Activated B cell treated with CpG ODN at 0.5 μM for 24 hours (primary cell): ENCODE results near the gene PPM1D. TPM values are rescaled to one million over a fixed set of nuclear protein-coding genes. Genes with fewer than 3 reads are reported as not detected.

Experiments
- ATAC-seq: fragments of 200-7000 bp; cut with Tn5 transposase; one replicate; pipeline ENCODE4 v1.10.0; 2021; ENCODE audit warnings: low read depth, mild to moderate bottlenecking, moderate library complexity
- CTCF ChIA-PET: fragments of 350-600 bp; sonication (Branson Sonifier 250); formaldehyde crosslinking; loops from one replicate; lab custom pipeline; 2021; ENCODE audit warnings: antibody characterized with exemption; lab: Charles Lee
- POLR2A ChIA-PET: fragments of 350-600 bp; sonication (Branson Sonifier 250); formaldehyde crosslinking; loops from one replicate; lab custom pipeline; 2021; ENCODE audit warnings: antibody characterized with exemption; lab: Charles Lee
- DNase-seq: peaks from one replicate; pipeline ENCODE4 v3.0.0; 2022
- H3K27ac Mint-ChIP-seq: one replicate; pipeline ENCODE4 v1.8.0; 2020; ENCODE audit warnings: mixed read lengths
- H3K27me3 Mint-ChIP-seq: one replicate; pipeline ENCODE4 v1.8.0; 2021; ENCODE audit warnings: mixed read lengths
- H3K36me3 Mint-ChIP-seq: one replicate; pipeline ENCODE4 v1.8.0; 2021; ENCODE audit warnings: low read depth, mixed read lengths
- H3K4me1 Mint-ChIP-seq: one replicate; pipeline ENCODE4 v1.8.0; 2021; ENCODE audit warnings: mixed read lengths
- H3K4me3 Mint-ChIP-seq: one replicate; pipeline ENCODE4 v1.8.0; 2020; ENCODE audit warnings: mild to moderate bottlenecking, mixed read lengths
- H3K9me3 Mint-ChIP-seq: one replicate; pipeline ENCODE4 v1.8.0; 2020; ENCODE audit warnings: mixed read lengths
- intact Hi-C: fragments of 100-400 bp; cut with micrococcal nuclease; formaldehyde crosslinking; loops from one replicate; pipeline ENCODE4 v1.15.1; 2024
- total RNA-seq: library from RNA; stranded (reverse); gene quantifications from 2 replicates; pipeline ENCODE4 v1.2.3, GENCODE V29; 2022
- TF ChIP-seq, protein P1 (sequence below): fragments of 200-600 bp; IDR thresholded peaks from one replicate; pipeline ENCODE4 v1.8.0; 2022; ENCODE audit warnings: antibody characterized with exemption, mild to moderate bottlenecking

Gene PPM1D
- total RNA-seq, 1 donor from 2014 or later = 13.3 TPM

DNA sequence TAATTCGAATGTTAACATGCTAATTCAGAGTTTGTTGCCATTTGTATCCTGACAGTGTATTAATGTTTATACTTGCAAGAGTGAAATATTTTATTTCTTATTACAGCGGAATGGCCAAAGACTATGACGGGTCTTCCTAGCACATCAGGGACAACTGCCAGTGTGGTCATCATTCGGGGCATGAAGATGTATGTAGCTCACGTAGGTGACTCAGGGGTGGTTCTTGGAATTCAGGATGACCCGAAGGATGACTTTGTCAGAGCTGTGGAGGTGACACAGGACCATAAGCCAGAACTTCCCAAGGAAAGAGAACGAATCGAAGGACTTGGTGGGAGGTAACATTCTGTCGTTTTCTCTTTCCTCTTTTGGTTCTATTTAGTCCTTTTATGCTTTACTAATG is 23.4 kb downstream of the PPM1D start:
- H3K36me3 Mint-ChIP-seq = peaks cover 27% of the 10 kb centered on the region
- TF ChIP-seq, protein P1, sequence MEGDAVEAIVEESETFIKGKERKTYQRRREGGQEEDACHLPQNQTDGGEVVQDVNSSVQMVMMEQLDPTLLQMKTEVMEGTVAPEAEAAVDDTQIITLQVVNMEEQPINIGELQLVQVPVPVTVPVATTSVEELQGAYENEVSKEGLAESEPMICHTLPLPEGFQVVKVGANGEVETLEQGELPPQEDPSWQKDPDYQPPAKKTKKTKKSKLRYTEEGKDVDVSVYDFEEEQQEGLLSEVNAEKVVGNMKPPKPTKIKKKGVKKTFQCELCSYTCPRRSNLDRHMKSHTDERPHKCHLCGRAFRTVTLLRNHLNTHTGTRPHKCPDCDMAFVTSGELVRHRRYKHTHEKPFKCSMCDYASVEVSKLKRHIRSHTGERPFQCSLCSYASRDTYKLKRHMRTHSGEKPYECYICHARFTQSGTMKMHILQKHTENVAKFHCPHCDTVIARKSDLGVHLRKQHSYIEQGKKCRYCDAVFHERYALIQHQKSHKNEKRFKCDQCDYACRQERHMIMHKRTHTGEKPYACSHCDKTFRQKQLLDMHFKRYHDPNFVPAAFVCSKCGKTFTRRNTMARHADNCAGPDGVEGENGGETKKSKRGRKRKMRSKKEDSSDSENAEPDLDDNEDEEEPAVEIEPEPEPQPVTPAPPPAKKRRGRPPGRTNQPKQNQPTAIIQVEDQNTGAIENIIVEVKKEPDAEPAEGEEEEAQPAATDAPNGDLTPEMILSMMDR = no peak
- H3K4me1 Mint-ChIP-seq = peaks cover 12% of the 10 kb centered on the region
- ChIA-PET POLR2A (no interaction called here), CTCF (no interaction called here)
- no peak overlapping the region for H3K27ac Mint-ChIP-seq
- H3K4me3 Mint-ChIP-seq = no peak overlapping the region
- no peaks in the 10 kb centered on the region for H3K9me3 Mint-ChIP-seq
- ATAC-seq (no peak), DNase-seq (no peak)
- no peaks in the 10 kb centered on the region for H3K27me3 Mint-ChIP-seq
- intact Hi-C loops = no loop called here

DNA sequence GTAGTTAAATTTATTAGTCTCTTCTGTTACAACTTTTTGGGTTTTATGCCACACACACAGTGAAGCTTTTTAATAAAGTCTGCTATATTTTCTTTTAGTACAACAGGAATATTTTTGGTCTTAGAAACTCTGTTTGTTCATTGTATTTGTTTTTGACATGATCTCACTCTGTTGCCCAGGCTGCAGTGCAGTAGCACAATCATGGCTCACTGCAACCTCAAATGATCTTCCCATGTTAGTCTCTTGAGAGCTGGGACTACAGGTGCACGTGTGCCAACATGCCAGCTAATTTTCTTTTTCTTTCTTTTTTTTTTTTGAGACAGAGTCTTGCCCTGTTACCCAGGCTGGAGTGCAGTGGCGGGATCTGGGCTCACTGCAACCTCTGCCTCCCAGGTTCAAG is 27.1 kb downstream of the PPM1D start:
- ChIA-PET POLR2A (no interaction called here), CTCF (no interaction called here)
- Mint-ChIP-seq H3K9me3 (no peaks in the 10 kb centered on the region), H3K27me3 (no peaks in the 10 kb centered on the region), H3K27ac (no peak overlapping the region), H3K4me1 (peaks cover 2% of the 10 kb centered on the region), H3K4me3 (no peak overlapping the region), H3K36me3 (peaks cover 30% of the 10 kb centered on the region)
- TF ChIP-seq, protein P1 = no peak
- DNase-seq (no peak), ATAC-seq (no peak)
- intact Hi-C loops = no loop called here

DNA sequence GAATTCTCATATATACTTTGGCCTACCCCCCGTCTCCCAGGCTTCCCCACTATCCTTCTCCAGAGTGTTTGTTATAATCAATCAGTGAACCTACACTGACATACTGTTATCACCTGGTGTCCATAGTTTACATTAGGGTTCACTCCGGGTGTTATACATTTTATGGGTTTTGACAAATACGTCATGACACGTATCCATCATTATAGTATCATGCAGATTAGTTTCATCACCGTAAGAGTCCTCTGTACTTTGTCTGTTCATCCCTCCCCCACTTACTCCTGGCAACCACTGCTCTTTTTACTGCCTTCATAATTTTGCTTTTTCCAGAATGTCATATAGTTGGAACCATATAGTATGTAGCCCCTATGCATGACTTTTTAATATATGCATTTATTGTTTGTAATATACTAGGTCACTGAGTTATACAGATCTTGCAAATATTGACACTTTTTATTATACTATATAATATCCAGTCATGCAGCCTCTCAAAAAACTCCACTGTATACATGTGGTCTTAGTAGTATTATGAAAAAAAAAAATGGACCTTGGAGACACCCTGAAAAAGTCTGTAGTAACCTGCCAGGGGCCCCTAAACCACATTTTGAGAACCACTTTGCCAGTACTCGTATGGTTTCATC is 28.4 kb downstream of the PPM1D start:
- Mint-ChIP-seq H3K4me1 (no peaks in the 10 kb centered on the region), H3K36me3 (peaks cover 29% of the 10 kb centered on the region), H3K4me3 (no peak overlapping the region), H3K9me3 (no peaks in the 10 kb centered on the region), H3K27ac (no peak overlapping the region), H3K27me3 (no peaks in the 10 kb centered on the region)
- DNase-seq (no peak), ATAC-seq (no peak)
- ChIA-PET POLR2A (no interaction called here), CTCF (no interaction called here)
- intact Hi-C loops = no loop called here
- TF ChIP-seq, protein P1 = no peak

DNA sequence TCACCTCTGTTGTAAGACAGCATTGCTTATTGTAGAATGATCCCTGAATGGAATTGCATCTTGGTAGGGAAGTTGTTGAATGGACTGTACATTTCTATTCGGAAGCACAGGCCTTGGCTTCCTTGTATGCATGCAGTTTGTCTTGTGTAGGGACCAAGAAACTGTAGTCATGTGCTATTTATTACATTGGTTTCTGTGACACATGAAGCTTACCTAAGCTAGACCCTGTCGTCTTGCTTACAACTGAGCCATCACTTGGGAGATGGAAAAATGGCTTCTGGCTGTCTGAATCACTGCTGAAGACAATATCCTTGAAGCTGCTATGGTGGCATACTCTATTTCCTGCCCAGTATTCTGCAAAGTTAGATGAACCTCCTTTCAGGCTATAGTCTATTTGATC is 29.1 kb downstream of the PPM1D start:
- ChIA-PET CTCF (no interaction called here), POLR2A (no interaction called here)
- no peaks in the 10 kb centered on the region for H3K9me3 Mint-ChIP-seq
- no peaks in the 10 kb centered on the region for H3K4me1 Mint-ChIP-seq
- peaks cover 27% of the 10 kb centered on the region for H3K36me3 Mint-ChIP-seq
- intact Hi-C loops = no loop called here
- no peak overlapping the region for H3K27ac Mint-ChIP-seq
- ATAC-seq = no peak
- H3K4me3 Mint-ChIP-seq = no peak overlapping the region
- H3K27me3 Mint-ChIP-seq = no peaks in the 10 kb centered on the region
- DNase-seq = no peak
- TF ChIP-seq, protein P1 = no peak

DNA sequence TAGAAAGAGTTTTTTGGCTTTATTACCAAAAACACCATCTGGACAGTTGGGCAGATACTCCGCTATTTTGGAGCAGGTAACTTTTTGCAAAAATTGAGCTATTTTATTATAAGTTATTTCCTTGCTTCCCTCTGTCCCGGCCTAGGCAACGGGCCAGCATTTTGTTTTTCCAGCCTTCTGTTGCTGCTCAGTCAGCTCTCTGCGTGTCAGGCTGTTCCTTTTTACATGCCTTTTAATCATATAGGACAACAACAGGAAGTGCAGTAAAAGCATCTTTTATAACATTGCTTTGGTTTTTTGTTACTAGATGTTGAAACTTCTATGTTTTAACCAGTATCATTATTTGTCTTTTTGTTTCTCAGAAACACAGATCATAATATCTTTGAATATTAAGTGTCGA is 30.4 kb downstream of the PPM1D start:
- H3K9me3 Mint-ChIP-seq = no peaks in the 10 kb centered on the region

More for the DNA sequence above, 30.4 kb downstream of the PPM1D start:
- Mint-ChIP-seq H3K27me3 (no peaks in the 10 kb centered on the region), H3K4me3 (no peak overlapping the region), H3K27ac (no peak overlapping the region), H3K4me1 (no peaks in the 10 kb centered on the region), H3K36me3 (peaks cover 30% of the 10 kb centered on the region)
- intact Hi-C loops = no loop called here
- ATAC-seq (no peak), DNase-seq (no peak)
- TF ChIP-seq, protein P1 = no peak
- ChIA-PET CTCF (no interaction called here), POLR2A (no interaction called here)
